Ovary (tissue), 3 donors: ENCODE measurements around the gene NPDC1.

ENCODE experiments used
- EP300 ChIP-seq: sonication (generic); formaldehyde crosslinking; IDR thresholded peaks from one replicate; pipeline ENCODE4 v1.6.1; 2017; ENCODE audit warnings: antibody characterized with exemption
- TF ChIP-seq, protein P1 (sequence below), 3 donors: fragments of 450-650 bp in 2 of 3; fragments of 200-600 bp in 1 of 3; IDR thresholded peaks; one replicate each; pipeline versions ENCODE4 v1.5.1 to v1.8.0; 2016 to 2022; ENCODE audit warnings: antibody characterized with exemption in 3 of 3, mild to moderate bottlenecking in 1 of 3
- donor health status: DM: no; HTN: no; CAD: no.

DNA sequence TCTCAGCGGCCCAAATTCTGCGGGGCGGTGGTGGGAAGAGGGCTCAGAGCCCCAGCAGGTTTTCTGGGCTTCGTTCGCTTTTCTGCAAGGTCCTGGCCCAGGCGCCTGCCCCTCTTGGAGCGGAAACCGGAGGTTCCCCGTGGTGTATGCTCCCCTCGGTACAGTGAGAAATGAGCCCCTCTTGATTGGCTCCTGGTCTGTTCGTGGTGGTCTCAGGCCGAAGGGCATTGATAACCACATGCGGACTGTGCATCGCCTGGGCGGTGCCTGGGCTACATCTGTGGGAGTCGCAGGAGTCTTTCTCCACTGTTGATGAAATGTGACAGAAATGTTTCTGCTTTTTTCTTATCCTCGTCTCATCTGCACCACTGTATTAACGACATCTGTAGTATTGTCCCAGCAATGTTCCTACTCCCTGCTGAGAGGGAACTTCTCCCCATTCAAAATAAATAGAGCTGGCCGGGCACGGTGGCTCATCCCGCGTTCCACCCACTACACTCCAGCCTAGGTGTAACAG is 41.5 kb upstream of the NPDC1 start:
- TF ChIP-seq, protein P1, sequence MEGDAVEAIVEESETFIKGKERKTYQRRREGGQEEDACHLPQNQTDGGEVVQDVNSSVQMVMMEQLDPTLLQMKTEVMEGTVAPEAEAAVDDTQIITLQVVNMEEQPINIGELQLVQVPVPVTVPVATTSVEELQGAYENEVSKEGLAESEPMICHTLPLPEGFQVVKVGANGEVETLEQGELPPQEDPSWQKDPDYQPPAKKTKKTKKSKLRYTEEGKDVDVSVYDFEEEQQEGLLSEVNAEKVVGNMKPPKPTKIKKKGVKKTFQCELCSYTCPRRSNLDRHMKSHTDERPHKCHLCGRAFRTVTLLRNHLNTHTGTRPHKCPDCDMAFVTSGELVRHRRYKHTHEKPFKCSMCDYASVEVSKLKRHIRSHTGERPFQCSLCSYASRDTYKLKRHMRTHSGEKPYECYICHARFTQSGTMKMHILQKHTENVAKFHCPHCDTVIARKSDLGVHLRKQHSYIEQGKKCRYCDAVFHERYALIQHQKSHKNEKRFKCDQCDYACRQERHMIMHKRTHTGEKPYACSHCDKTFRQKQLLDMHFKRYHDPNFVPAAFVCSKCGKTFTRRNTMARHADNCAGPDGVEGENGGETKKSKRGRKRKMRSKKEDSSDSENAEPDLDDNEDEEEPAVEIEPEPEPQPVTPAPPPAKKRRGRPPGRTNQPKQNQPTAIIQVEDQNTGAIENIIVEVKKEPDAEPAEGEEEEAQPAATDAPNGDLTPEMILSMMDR (IDR thresholded peaks at IDR 0.05): no peak
- no peak for TF ChIP-seq EP300
